ENCODE data around the gene DDX25.

DNA sequence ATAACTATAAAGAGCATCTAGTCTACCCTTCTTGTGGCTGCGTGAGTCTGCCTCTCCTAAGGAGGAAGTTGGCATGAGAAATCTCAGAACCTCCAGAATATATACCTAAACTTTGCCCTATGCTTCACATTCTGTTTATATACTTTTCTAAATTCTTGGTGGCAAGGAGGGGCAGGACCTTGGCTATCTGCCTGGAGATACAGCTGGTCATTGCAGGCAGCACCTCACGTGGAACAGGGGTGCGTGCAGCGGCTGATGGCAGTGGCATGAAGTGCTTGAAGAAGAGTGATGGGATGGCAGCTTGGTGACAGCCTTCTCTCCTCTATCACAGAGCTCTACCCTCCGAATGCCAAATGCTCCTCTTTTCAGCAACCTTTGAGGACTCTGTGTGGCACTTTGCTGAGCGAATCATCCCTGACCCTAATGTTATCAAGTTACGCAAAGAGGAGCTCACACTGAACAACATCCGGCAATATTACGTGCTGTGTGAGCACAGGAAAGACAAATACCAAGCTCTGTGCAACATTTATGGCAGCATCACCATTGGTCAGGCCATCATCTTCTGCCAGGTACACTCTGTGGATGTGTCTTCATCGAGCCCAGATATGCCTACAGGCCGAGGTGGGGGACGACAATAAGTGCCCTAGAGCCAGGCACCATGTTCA, 12.5 kb downstream of the DDX25 start:
- TF ChIP-seq CTCF (IDR thresholded peaks at IDR 0.05) (no peak), POLR2AphosphoS5 (IDR thresholded peaks at IDR 0.05) (no peak), POLR2A (IDR thresholded peaks at IDR 0.05) (no peak)
